Measurements from ENCODE around the gene GALNT13. TPM values are rescaled to one million over a fixed set of nuclear protein-coding genes. Genes with fewer than 3 reads are reported as not detected.

Gene GALNT13
- total RNA-seq, 1 donor = 0.36 TPM

DNA sequence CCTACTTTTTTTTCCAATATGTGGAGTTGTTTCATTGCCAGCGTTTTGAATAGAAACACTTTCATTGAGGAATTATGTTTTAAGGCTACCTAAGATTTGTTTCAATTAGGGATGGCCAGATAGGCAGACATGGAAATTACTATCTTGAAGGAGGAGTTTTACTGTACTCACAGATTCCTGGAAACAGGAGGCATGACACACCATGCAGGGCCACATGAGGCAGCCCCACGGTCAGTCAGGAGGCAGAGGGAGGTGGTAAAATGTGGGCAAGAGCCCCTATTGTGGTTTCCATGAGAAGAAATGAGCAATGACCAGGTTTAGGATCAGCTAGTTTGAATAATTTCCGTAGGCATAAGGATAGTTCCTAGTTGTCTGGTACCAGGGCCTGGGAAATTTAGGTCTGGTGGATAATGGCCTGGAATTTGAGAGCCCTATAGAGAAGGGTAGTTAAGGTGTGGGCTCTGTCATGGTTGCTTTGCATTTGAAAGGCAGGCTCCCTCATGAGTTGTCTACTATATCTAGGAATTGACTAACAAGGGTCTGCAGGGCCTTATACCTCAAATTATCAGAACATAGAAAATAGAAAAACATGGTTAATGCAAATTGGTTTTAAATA is 466.7 kb downstream of the GALNT13 start:
- Histone ChIP-seq H3K79me2 (ENCODE audit: insufficient read depth, low read length) (no peaks in the 10 kb centered on the region), H4K20me1 (ENCODE audit: insufficient read depth, low read length) (no peaks in the 10 kb centered on the region), H3K4me1 (ENCODE audit: insufficient read depth, low read length) (no peaks in the 10 kb centered on the region), H3K36me3 (ENCODE audit: insufficient read depth, low read length) (no peaks in the 10 kb centered on the region), H3K9me3 (ENCODE audit: low read depth, low read length) (no peaks in the 10 kb centered on the region), H3K4me3 (ENCODE audit: insufficient read depth, low read length) (no peak overlapping the region), H3K4me2 (ENCODE audit: insufficient read depth, low read length) (no peak overlapping the region), H3K27me3 (ENCODE audit: insufficient read depth, low read length) (no peaks in the 10 kb centered on the region), H2AFZ (ENCODE audit: low read length) (no peak overlapping the region), H3K27ac (ENCODE audit: low read depth, low read length) (no peak overlapping the region)
- no peak for TF ChIP-seq CTCF (IDR thresholded peaks at IDR 0.05; ENCODE audit: extremely low read depth, low read depth, low read length)
- no peak for DNase-seq (ENCODE audit: insufficient read length, low spot score, missing footprints)

DNA sequence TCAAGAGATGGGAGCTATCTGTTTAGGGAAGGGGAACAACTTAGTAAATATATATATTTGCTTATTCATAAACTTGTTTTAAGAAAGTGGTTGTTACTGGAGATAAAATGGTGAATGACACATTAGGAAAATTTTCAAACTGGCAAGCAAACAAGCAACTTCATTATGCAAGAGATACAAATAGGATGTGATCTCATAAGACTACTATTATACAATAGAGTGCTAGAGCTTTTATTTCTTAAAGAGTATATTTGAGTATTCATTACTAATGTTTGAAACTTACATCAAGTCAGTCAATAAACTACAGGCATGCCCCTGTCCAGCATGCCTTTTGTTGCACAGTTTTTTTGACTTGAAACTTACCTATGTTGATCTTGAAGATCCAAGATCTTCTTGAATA is 471.6 kb downstream of the GALNT13 start:
- Histone ChIP-seq H4K20me1 (ENCODE audit: insufficient read depth, low read length) (no peaks in the 10 kb centered on the region), H3K27me3 (ENCODE audit: insufficient read depth, low read length) (no peaks in the 10 kb centered on the region), H2AFZ (ENCODE audit: low read length) (no peak overlapping the region), H3K4me1 (ENCODE audit: insufficient read depth, low read length) (no peaks in the 10 kb centered on the region), H3K27ac (ENCODE audit: low read depth, low read length) (no peak overlapping the region), H3K4me2 (ENCODE audit: insufficient read depth, low read length) (no peak overlapping the region), H3K36me3 (ENCODE audit: insufficient read depth, low read length) (no peaks in the 10 kb centered on the region), H3K9me3 (ENCODE audit: low read depth, low read length) (peaks cover 3% of the 10 kb centered on the region), H3K4me3 (ENCODE audit: insufficient read depth, low read length) (no peak overlapping the region), H3K79me2 (ENCODE audit: insufficient read depth, low read length) (no peaks in the 10 kb centered on the region)
- DNase-seq (ENCODE audit: insufficient read length, low spot score, missing footprints) = no peak
- no peak for TF ChIP-seq CTCF (IDR thresholded peaks at IDR 0.05; ENCODE audit: extremely low read depth, low read depth, low read length)

DNA sequence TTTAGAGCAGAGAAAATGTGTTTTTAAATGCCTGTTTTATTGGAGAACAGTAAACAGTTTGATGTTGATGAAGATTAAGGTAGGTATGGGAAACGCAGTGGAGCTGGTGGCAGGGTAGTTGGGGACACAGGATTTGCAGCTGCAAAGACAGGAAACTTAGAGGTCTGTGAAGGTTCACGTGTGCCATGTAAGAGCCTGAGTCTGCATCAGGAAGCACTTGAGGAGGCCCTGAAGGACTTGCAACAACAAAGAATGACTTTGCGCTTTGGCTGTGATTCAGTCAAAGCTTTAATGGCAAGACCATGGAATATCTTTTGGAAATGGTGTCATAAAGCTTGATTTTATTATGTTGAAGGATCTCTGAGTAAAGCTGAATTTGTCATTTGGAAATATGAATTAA is 479.2 kb downstream of the GALNT13 start:
- Histone ChIP-seq H3K36me3 (ENCODE audit: insufficient read depth, low read length) (no peaks in the 10 kb centered on the region), H3K4me3 (ENCODE audit: insufficient read depth, low read length) (no peak overlapping the region), H2AFZ (ENCODE audit: low read length) (no peak overlapping the region), H3K79me2 (ENCODE audit: insufficient read depth, low read length) (no peaks in the 10 kb centered on the region), H3K27ac (ENCODE audit: low read depth, low read length) (no peak overlapping the region), H3K4me2 (ENCODE audit: insufficient read depth, low read length) (no peak overlapping the region), H4K20me1 (ENCODE audit: insufficient read depth, low read length) (no peaks in the 10 kb centered on the region), H3K27me3 (ENCODE audit: insufficient read depth, low read length) (no peaks in the 10 kb centered on the region), H3K9me3 (ENCODE audit: low read depth, low read length) (peaks cover 5% of the 10 kb centered on the region), H3K4me1 (ENCODE audit: insufficient read depth, low read length) (no peaks in the 10 kb centered on the region)
- no peak for TF ChIP-seq CTCF (IDR thresholded peaks at IDR 0.05; ENCODE audit: extremely low read depth, low read depth, low read length)
- no peak for DNase-seq (ENCODE audit: insufficient read length, low spot score, missing footprints)

DNA sequence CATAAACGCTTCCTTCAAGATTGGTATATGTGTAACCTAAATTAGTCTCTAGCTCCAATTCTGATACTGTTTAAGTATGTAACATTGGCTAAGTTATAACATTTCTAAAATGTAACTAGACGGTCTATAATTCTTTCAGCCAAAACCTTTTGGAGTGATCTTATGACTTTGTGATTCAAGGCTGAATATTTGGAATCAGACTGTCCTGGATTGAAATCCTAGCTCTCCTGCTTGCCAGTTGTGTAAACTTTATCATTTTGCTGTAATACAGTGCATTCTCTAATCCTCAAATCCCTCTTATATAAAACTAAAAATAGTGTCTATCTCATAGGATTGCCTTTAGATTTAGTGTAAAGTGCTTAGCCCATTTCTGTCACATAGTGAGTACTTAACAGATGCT is 489.6 kb downstream of the GALNT13 start:
- no peak overlapping the region for H3K27ac ChIP-seq (ENCODE audit: low read depth, low read length)
- H3K9me3 ChIP-seq (ENCODE audit: low read depth, low read length) = no peaks in the 10 kb centered on the region
- no peaks in the 10 kb centered on the region for H3K79me2 ChIP-seq (ENCODE audit: insufficient read depth, low read length)
- no peak for TF ChIP-seq CTCF (IDR thresholded peaks at IDR 0.05; ENCODE audit: extremely low read depth, low read depth, low read length)
- no peaks in the 10 kb centered on the region for H3K4me1 ChIP-seq (ENCODE audit: insufficient read depth, low read length)
- DNase-seq (ENCODE audit: insufficient read length, low spot score, missing footprints) = no peak
- no peaks in the 10 kb centered on the region for H4K20me1 ChIP-seq (ENCODE audit: insufficient read depth, low read length)
- H3K4me2 ChIP-seq (ENCODE audit: insufficient read depth, low read length) = no peak overlapping the region
- H3K27me3 ChIP-seq (ENCODE audit: insufficient read depth, low read length) = no peaks in the 10 kb centered on the region
- H3K36me3 ChIP-seq (ENCODE audit: insufficient read depth, low read length) = no peaks in the 10 kb centered on the region
- no peak overlapping the region for H3K4me3 ChIP-seq (ENCODE audit: insufficient read depth, low read length)
- H2AFZ ChIP-seq (ENCODE audit: low read length) = no peak overlapping the region
